BJ (cell line): ENCODE measurements around the gene BRICD5. TPM values are rescaled to one million over a fixed set of nuclear protein-coding genes. Genes with fewer than 3 reads are reported as not detected.

ENCODE experiments used
- CTCF ChIA-PET: fragments of 350-600 bp; formaldehyde crosslinking; extraction: SDS; loops from one replicate; lab custom pipeline; 2021; ENCODE audit warnings: antibody characterized with exemption, inconsistent platforms; lab: Yijun Ruan, JAX
- POLR2A ChIA-PET: fragments of 300-600 bp; sonication (Branson Sonifier 250); formaldehyde crosslinking; extraction: SDS; loops from one replicate; lab custom pipeline; 2021; ENCODE audit warnings: antibody characterized with exemption; lab: Charles Lee
- DNase-seq: peaks from one replicate; pipeline ENCODE4 v3.0.0-alpha.2; 2011; ENCODE audit warnings: low read depth
- H3K27me3 ChIP-seq: 2 replicates; pipeline ENCODE4 v1.6.0; 2011; ENCODE audit warnings: low read length; ENCODE audit not compliant: control insufficient read depth, insufficient read depth
- H3K36me3 ChIP-seq: 2 replicates; pipeline ENCODE4 v1.5.1; 2011; ENCODE audit warnings: low read length; ENCODE audit not compliant: control insufficient read depth, insufficient read depth
- H3K4me3 ChIP-seq: 2 replicates; pipeline ENCODE4 v1.5.1; 2011; ENCODE audit warnings: low read depth, mild to moderate bottlenecking, control low read depth, low read length
- CTCF ChIP-seq: IDR thresholded peaks from 2 replicates; pipeline ENCODE4 v1.5.1; 2011; ENCODE audit warnings: low read depth, mild to moderate bottlenecking, control low read depth, inconsistent platforms, low read length, moderate library complexity; ENCODE audit not compliant: insufficient read depth
- polyA plus RNA-seq: library from polyadenylated mRNA; depleted of rRNA; stranded (reverse); fragments of >200 nt; gene quantifications from 2 replicates; pipeline ENCODE4 v1.2.3, GENCODE V29; 2011

BRICD5 gene
- polyA plus RNA-seq, 1 experiment: 1.5 TPM

GRCh38 chr16:2167068-2167638 is 43.5 kb downstream of the BRICD5 start:
- H3K36me3 ChIP-seq: peaks cover 27% of the 10 kb centered on the region
- TF ChIP-seq CTCF: no peak
- no peak overlapping the region for H3K4me3 ChIP-seq
- no peak for DNase-seq
- ChIA-PET CTCF (interaction anchor here (0.7 kb wide), 1 partner anchor 13 kb away, joined by 3 read pairs; no protein-coding TSS in a partner anchor), POLR2A (no interaction called here)
- H3K27me3 ChIP-seq: no peaks in the 10 kb centered on the region

- ChIA-PET CTCF (no interaction called here), POLR2A (no interaction called here)
- Histone ChIP-seq H3K36me3 (peaks cover 23% of the 10 kb centered on the region), H3K27me3 (no peaks in the 10 kb centered on the region), H3K4me3 (no peak overlapping the region)
- DNase-seq: no peak
- TF ChIP-seq CTCF: no peak
These were observed 44.2 kb downstream of the BRICD5 start for GRCh38 chr16:2166263-2167067.

- no peak for DNase-seq
- CTCF ChIA-PET: no interaction called here
- POLR2A ChIA-PET: no interaction called here
- no peak for TF ChIP-seq CTCF
- Histone ChIP-seq H3K4me3 (no peak overlapping the region), H3K27me3 (no peaks in the 10 kb centered on the region), H3K36me3 (peaks cover 20% of the 10 kb centered on the region)
These were observed 44.8 kb downstream of the BRICD5 start for GRCh38 chr16:2165861-2166260.

- DNase-seq: no peak
- POLR2A ChIA-PET: no interaction called here
- TF ChIP-seq CTCF: no peak
- Histone ChIP-seq H3K36me3 (peaks cover 17% of the 10 kb centered on the region), H3K27me3 (no peaks in the 10 kb centered on the region), H3K4me3 (no peak overlapping the region)
- CTCF ChIA-PET: no interaction called here
These were observed 47.3 kb downstream of the BRICD5 start for GRCh38 chr16:2163211-2163881.

- no peak for DNase-seq
- no peaks in the 10 kb centered on the region for H3K27me3 ChIP-seq
- CTCF ChIA-PET: no interaction called here
- POLR2A ChIA-PET: no interaction called here
- TF ChIP-seq CTCF: no peak
- H3K4me3 ChIP-seq: no peak overlapping the region
- peaks cover 17% of the 10 kb centered on the region for H3K36me3 ChIP-seq
These were observed 48.0 kb downstream of the BRICD5 start for GRCh38 chr16:2162676-2163118.
